Measurements from ENCODE around the gene FBXW7.

DNA sequence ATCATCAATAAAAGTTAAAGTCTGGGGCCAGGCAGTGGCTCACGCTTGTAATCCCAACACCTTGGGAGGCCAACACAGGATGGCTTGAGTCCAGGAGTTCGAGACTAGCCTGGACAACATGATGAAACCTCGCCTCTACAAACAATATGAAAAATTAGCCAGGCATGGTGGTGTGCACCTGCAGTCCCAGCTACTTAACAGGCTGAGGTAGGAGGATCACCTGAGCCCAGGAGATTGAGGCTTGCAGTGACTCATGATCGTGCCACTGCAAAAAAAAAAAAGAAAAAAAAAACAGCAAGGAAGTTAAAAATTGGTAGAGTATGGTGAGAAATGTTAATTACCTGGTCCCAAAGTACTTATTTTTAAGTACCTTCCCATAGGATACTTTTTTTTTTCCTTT lies 27.5 kb downstream of the FBXW7 start:
- TF ChIP-seq REST (IDR thresholded peaks at IDR 0.05; ENCODE audit: low read depth) = no peak
- TF ChIP-seq, protein P1, sequence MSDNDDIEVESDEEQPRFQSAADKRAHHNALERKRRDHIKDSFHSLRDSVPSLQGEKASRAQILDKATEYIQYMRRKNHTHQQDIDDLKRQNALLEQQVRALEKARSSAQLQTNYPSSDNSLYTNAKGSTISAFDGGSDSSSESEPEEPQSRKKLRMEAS (IDR thresholded peaks at IDR 0.05) = no peak
- no peak for TF ChIP-seq EP300 (IDR thresholded peaks at IDR 0.05; ENCODE audit: borderline replicate concordance)
- TF ChIP-seq, protein P2, sequence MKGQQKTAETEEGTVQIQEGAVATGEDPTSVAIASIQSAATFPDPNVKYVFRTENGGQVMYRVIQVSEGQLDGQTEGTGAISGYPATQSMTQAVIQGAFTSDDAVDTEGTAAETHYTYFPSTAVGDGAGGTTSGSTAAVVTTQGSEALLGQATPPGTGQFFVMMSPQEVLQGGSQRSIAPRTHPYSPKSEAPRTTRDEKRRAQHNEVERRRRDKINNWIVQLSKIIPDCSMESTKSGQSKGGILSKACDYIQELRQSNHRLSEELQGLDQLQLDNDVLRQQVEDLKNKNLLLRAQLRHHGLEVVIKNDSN (IDR thresholded peaks at IDR 0.05) = no peak
- no peak for TF ChIP-seq TAF1 (IDR thresholded peaks at IDR 0.05; ENCODE audit: low read depth)
- TF ChIP-seq YY1 (IDR thresholded peaks at IDR 0.05; ENCODE audit: low read depth) = no peak
- TF ChIP-seq TEAD4 (IDR thresholded peaks at IDR 0.05) = no peak
- TF ChIP-seq FOXM1 (IDR thresholded peaks at IDR 0.05; ENCODE audit: borderline replicate concordance, low read depth) = no peak
- TF ChIP-seq RAD21 (IDR thresholded peaks at IDR 0.05; ENCODE audit: low read depth) = no peak
- no peak for TF ChIP-seq CREB1 (IDR thresholded peaks at IDR 0.05; ENCODE audit: low read depth)
- no peak for TF ChIP-seq CEBPB (IDR thresholded peaks at IDR 0.05)
- no peak for TF ChIP-seq NFIC (IDR thresholded peaks at IDR 0.05)
